ENCODE measurements around the gene ATP10A.

GRCh38 chr15:25879438-25879837, 16.3 kb upstream of the ATP10A start:
- TF ChIP-seq CTCF (conservative IDR thresholded peaks at IDR 0.05) (no peak), ZFX (IDR thresholded peaks at IDR 0.05) (no peak)
